WTC11 (cell line): ENCODE measurements around the gene ZBTB4. TPM values are rescaled to one million over a fixed set of nuclear protein-coding genes. Genes with fewer than 3 reads are reported as not detected.

Source experiments
- ATAC-seq: fragments of 200-7000 bp; cut with Tn5 transposase; 2 replicates; pipeline ENCODE4 v1.10.0; 2021; ENCODE audit warnings: mild to moderate bottlenecking, moderate library complexity
- CTCF ChIA-PET: fragments of 300-600 bp; sonication (Branson Sonifier 250); formaldehyde crosslinking; loops from one replicate; lab custom pipeline; 2021; ENCODE audit warnings: antibody characterized with exemption; lab: Charles Lee
- POLR2A ChIA-PET: fragments of 350-600 bp; sonication (Branson Sonifier 250); formaldehyde crosslinking; loops from one replicate; lab custom pipeline; 2021; ENCODE audit warnings: antibody characterized with exemption; lab: Charles Lee
- DNase-seq: peaks from one replicate; pipeline ENCODE4 v3.0.0; 2021; ENCODE audit warnings: low spot score
- H3K27ac Mint-ChIP-seq: 2 replicates; pipeline ENCODE4 v1.8.0; 2021; ENCODE audit warnings: mixed read lengths
- H3K27me3 Mint-ChIP-seq: 2 replicates; pipeline ENCODE4 v1.8.0; 2021; ENCODE audit warnings: low read depth, mild to moderate bottlenecking, moderate library complexity, mixed read lengths
- H3K36me3 Mint-ChIP-seq: 2 replicates; pipeline ENCODE4 v1.8.0; 2021; ENCODE audit warnings: mixed read lengths
- H3K4me1 Mint-ChIP-seq: 2 replicates; pipeline ENCODE4 v1.8.0; 2022; ENCODE audit warnings: mixed read lengths
- H3K4me3 Mint-ChIP-seq: 2 replicates; pipeline ENCODE4 v1.8.0; 2021; ENCODE audit warnings: mild to moderate bottlenecking, moderate library complexity, mixed read lengths
- H3K9me3 Mint-ChIP-seq: 2 replicates; pipeline ENCODE4 v1.8.0; 2021; ENCODE audit warnings: mixed read lengths
- ARID4B ChIP-seq: sonication (generic); formaldehyde crosslinking; IDR thresholded peaks from 2 replicates; pipeline ENCODE4 v1.8.0; 2023; ENCODE audit warnings: missing genetic modification reagents, mild to moderate bottlenecking, borderline replicate concordance
- FOXP1 ChIP-seq: sonication (generic); formaldehyde crosslinking; IDR thresholded peaks from 2 replicates; pipeline ENCODE4 v1.8.0; 2022; ENCODE audit warnings: missing genetic modification reagents, mild to moderate bottlenecking, moderate library complexity, borderline replicate concordance
- HMGXB4 ChIP-seq: sonication (generic); formaldehyde crosslinking; IDR thresholded peaks from 2 replicates; pipeline ENCODE4 v1.8.1; 2023; ENCODE audit warnings: mild to moderate bottlenecking, moderate library complexity, missing genetic modification reagents
- ZBTB43 ChIP-seq: sonication (generic); formaldehyde crosslinking; IDR thresholded peaks from 2 replicates; pipeline ENCODE4 v1.8.1; 2023; ENCODE audit warnings: mild to moderate bottlenecking, missing genetic modification reagents
- total RNA-seq: library from RNA; stranded (reverse); gene quantifications from 3 replicates; pipeline ENCODE4 v1.2.3, GENCODE V29; 2021
- TF ChIP-seq, protein P1 (sequence below): sonication (generic); formaldehyde crosslinking; IDR thresholded peaks from 2 replicates; pipeline ENCODE4 v1.8.1; 2023; ENCODE audit warnings: mild to moderate bottlenecking, missing genetic modification reagents, moderate library complexity
- TF ChIP-seq, protein P2 (sequence below): fragments of 250-450 bp; sonication (Bioruptor Pico); IDR thresholded peaks from 2 replicates; pipeline ENCODE4 v1.9.0; 2021; ENCODE audit warnings: mild to moderate bottlenecking, borderline replicate concordance

The ZBTB4 gene
- total RNA-seq, 1 experiment from 2014 or later = 14.6 TPM

DNA sequence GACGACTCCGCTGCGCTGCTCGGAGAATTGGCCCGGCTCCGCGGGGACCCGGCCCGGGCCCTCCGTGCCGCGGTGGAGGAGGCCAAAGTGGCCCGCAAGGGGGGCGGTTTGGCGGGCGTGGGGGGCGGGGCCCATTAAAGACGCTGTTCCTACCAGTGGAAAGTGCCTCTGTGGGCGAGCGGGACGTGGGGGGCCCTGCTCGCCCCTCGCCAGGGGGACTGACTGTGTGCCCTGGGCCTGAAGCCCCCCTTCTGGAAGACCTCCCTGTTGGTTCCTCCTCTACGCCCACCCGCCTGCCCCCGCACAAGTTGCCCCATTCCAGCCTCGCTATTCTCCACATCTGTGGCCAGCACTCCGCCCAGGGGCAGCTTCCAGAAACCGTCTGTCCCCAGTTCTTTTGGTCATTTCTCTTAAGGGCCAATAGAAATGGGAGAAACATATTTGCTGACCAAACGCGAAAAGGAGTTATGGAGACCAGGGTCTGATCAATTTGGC, 42.0 kb downstream of the ZBTB4 start:
- no peaks in the 10 kb centered on the region for H3K36me3 Mint-ChIP-seq
- peak overlapping the region; percentile 90 for H3K4me3 Mint-ChIP-seq
- POLR2A ChIA-PET = interaction anchor here (0.8 to 4.2 kb wide), 10 partner anchors 8 to 136 kb away, joined by 3 to 38 read pairs (median 4); partner anchors contain the start of genes CHRNB1, NEURL4, POLR2A and SLC35G6

More for the DNA sequence above, 42.0 kb downstream of the ZBTB4 start:
- Mint-ChIP-seq H3K9me3 (no peaks in the 10 kb centered on the region), H3K27ac (peak overlapping the region; percentile 95), H3K4me1 (peaks cover 29% of the 10 kb centered on the region), H3K27me3 (peaks cover 17% of the 10 kb centered on the region)
- TF ChIP-seq ARID4B = no peak
- TF ChIP-seq, protein P1, sequence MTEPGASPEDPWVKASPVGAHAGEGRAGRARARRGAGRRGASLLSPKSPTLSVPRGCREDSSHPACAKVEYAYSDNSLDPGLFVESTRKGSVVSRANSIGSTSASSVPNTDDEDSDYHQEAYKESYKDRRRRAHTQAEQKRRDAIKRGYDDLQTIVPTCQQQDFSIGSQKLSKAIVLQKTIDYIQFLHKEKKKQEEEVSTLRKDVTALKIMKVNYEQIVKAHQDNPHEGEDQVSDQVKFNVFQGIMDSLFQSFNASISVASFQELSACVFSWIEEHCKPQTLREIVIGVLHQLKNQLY (CRISPR knock-in tag) = no peak
- TF ChIP-seq FOXP1 = no peak
- no peak for TF ChIP-seq HMGXB4 (CRISPR knock-in tag)
- no peak for TF ChIP-seq ZBTB43
- TF ChIP-seq, protein P2, sequence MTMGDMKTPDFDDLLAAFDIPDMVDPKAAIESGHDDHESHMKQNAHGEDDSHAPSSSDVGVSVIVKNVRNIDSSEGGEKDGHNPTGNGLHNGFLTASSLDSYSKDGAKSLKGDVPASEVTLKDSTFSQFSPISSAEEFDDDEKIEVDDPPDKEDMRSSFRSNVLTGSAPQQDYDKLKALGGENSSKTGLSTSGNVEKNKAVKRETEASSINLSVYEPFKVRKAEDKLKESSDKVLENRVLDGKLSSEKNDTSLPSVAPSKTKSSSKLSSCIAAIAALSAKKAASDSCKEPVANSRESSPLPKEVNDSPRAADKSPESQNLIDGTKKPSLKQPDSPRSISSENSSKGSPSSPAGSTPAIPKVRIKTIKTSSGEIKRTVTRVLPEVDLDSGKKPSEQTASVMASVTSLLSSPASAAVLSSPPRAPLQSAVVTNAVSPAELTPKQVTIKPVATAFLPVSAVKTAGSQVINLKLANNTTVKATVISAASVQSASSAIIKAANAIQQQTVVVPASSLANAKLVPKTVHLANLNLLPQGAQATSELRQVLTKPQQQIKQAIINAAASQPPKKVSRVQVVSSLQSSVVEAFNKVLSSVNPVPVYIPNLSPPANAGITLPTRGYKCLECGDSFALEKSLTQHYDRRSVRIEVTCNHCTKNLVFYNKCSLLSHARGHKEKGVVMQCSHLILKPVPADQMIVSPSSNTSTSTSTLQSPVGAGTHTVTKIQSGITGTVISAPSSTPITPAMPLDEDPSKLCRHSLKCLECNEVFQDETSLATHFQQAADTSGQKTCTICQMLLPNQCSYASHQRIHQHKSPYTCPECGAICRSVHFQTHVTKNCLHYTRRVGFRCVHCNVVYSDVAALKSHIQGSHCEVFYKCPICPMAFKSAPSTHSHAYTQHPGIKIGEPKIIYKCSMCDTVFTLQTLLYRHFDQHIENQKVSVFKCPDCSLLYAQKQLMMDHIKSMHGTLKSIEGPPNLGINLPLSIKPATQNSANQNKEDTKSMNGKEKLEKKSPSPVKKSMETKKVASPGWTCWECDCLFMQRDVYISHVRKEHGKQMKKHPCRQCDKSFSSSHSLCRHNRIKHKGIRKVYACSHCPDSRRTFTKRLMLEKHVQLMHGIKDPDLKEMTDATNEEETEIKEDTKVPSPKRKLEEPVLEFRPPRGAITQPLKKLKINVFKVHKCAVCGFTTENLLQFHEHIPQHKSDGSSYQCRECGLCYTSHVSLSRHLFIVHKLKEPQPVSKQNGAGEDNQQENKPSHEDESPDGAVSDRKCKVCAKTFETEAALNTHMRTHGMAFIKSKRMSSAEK = no peak
- ATAC-seq (no peak), DNase-seq (no peak)
- CTCF ChIA-PET = interaction anchor here (0.8 to 4.7 kb wide), 33 partner anchors 8 to 250 kb away, joined by 3 to 69 read pairs (median 6); partner anchors contain the start of genes ACAP1, KCTD11, NEURL4 and NLGN2
